ENCODE results near the gene SUCLG1.

Gene SUCLG1

GRCh38 chr2:84459018-84459943, at the start of gene SUCLG1 (continued):
- TF ChIP-seq ZNF677 (tag by site-specific recombination; IDR thresholded peaks at IDR 0.05) (no peak), ZFP41 (tag by site-specific recombination; IDR thresholded peaks at IDR 0.05; ENCODE audit: borderline replicate concordance) (no peak), ZNF610 (tag by site-specific recombination; IDR thresholded peaks at IDR 0.05; ENCODE audit: borderline replicate concordance) (peak; percentile 82), ZNF670 (tag by site-specific recombination; IDR thresholded peaks at IDR 0.05; ENCODE audit: low read depth) (no peak), HIC1 (tag by site-specific recombination; IDR thresholded peaks at IDR 0.05) (no peak), BCL6B (tag by site-specific recombination; IDR thresholded peaks at IDR 0.05) (no peak), ZNF623 (tag by site-specific recombination; IDR thresholded peaks at IDR 0.05) (no peak), ZNF148 (tag by site-specific recombination; IDR thresholded peaks at IDR 0.05; ENCODE audit: borderline replicate concordance) (no peak), ZNF768 (tag by site-specific recombination; IDR thresholded peaks at IDR 0.05) (no peak), PRDM1 (tag by site-specific recombination; IDR thresholded peaks at IDR 0.05) (no peak), ZNF223 (tag by site-specific recombination; IDR thresholded peaks at IDR 0.05) (no peak), ZNF514 (tag by site-specific recombination; IDR thresholded peaks at IDR 0.05) (no peak), ZNF433 (tag by site-specific recombination; IDR thresholded peaks at IDR 0.05; ENCODE audit: low read depth) (no peak), MZF1 (tag by site-specific recombination; IDR thresholded peaks at IDR 0.05; ENCODE audit: borderline replicate concordance) (no peak), ZNF561 (tag by site-specific recombination; IDR thresholded peaks at IDR 0.05; ENCODE audit: borderline replicate concordance) (0 out of 2 replicates have a peak, but pooled peaks have one; percentile 46), HOXD13 (CRISPR knock-in tag; IDR thresholded peaks at IDR 0.05; ENCODE audit: borderline replicate concordance) (no peak), KLF1 (tag by site-specific recombination; IDR thresholded peaks at IDR 0.05) (no peak; the same call in 1 of the 2 replicates), GLIS1 (tag by site-specific recombination; IDR thresholded peaks at IDR 0.05) (peak; percentile 91), HOXA7 (CRISPR knock-in tag; IDR thresholded peaks at IDR 0.05; ENCODE audit: borderline replicate concordance) (no peak), ZNF843 (tag by site-specific recombination; IDR thresholded peaks at IDR 0.05) (no peak), ZFHX2 (tag by site-specific recombination; conservative IDR thresholded peaks at IDR 0.05) (peak; percentile 39; the same call in 1 of the 2 replicates), IKZF3 (tag by site-specific recombination; IDR thresholded peaks at IDR 0.05) (no peak), YY1 (tag by site-specific recombination; IDR thresholded peaks at IDR 0.05) (peak; percentile 63; the same call in 1 of the 2 replicates), ZNF692 (tag by site-specific recombination; IDR thresholded peaks at IDR 0.05) (no peak), YY2 (tag by site-specific recombination; IDR thresholded peaks at IDR 0.05) (0 out of 2 replicates have a peak, but pooled peaks have one; percentile 64), ZNF513 (tag by site-specific recombination; IDR thresholded peaks at IDR 0.05) (no peak), ZBTB44 (tag by site-specific recombination; IDR thresholded peaks at IDR 0.05) (peak; percentile 49; the same call in 1 of the 2 replicates), MYNN (tag by site-specific recombination; IDR thresholded peaks at IDR 0.05; ENCODE audit: borderline replicate concordance) (no peak)

Measured in HEK293 (cell line).